ENCODE measurements around the gene TACC2.
A peak's percentile ranks its signal among the peaks of the same experiment; 100 is the strongest.

TACC2 gene

DNA sequence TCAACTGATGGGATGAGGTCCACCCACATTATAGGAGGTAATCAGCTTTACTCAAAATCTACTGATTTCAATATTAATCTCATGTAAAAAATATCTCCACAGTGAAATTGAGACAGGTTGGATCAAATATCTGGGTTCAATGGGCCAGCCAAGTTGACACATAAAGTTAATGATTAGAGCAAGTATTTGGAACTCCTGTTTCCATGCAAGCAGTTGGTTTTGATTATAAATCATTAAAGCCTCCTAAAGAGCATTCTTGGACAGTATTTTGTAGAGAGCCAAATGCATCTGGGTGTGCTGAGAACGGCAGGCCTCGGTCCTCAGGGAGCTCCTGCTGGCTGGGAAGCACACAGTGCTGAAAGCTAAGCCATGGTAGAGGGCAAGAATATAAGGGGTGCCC, 155.2 kb downstream of the TACC2 start:
- DNase-seq (ENCODE audit: low spot score), result no peak

DNA sequence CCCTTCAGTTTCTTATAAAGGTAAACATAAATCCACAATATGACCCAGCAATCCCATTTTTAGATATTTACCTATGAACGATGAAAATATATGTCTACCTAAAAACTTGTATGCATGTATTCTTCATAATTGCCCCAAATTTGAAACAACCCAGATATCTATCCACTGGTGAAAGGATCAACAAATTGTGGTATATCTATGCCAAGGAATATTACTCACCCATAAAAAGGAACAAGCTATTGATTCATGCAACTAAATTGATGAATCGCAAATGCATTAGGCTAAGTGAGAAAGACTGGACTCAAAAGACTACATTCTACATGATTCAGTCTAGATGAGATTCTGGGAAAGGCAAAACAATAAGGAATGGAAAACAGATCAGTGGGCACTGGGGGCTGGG, 156.2 kb downstream of the TACC2 start:
- DNase-seq (ENCODE audit: low spot score), result no peak

DNA sequence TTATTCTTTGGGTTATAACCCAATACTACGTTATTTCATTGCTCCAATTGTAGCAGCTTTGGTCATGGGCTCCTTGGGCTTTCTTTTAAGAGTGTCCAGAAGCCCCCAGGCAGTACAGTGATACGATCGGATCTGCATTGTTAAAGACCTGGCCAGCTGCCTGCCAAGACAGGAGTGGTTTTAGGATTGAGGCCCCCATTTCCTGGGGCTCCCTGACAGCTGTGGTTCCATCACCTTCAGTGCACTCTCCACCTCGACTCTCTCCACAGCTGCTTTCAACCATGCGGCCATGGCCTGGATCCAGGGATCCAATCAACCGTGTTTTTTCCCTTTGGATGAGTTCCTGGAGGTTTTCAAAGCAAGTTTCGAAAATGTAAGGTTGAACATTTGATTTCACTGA, 158.7 kb downstream of the TACC2 start:
- DNase-seq (ENCODE audit: low spot score), result no peak

DNA sequence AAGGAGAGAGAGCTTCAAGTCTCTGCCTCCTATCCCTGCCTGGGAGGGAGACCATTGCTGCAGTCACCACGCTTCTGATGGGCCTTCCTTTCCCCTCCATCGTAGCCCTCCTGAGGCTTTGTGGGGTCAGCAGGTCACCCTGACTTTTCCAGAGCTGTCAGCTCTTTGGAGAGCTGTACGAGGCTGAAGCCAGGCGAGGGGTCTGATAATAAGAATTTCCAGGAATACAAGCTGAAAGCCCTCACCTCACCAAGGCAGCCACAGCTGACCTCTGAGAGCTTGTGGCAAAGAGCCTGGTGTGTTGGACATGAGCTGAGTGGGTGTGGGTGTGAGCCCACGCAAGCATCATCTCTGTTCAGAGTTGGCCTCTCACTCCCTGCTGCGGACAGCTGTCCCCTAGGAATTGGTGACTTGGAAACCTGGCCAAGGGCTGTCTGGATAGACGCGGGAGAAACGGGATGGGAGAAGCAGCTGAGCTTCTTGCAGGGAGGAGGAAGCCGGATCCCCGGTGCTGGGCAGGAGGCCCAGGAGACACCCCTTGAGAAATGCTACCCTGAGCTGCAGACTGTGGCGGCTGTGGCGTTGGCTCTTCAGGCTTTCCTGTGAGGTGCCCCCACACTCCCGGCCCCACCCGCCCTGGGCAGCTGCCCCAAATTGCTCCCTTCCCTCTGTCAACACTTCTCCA, 160.1 kb downstream of the TACC2 start:
- no peak for DNase-seq (ENCODE audit: low spot score)

DNA sequence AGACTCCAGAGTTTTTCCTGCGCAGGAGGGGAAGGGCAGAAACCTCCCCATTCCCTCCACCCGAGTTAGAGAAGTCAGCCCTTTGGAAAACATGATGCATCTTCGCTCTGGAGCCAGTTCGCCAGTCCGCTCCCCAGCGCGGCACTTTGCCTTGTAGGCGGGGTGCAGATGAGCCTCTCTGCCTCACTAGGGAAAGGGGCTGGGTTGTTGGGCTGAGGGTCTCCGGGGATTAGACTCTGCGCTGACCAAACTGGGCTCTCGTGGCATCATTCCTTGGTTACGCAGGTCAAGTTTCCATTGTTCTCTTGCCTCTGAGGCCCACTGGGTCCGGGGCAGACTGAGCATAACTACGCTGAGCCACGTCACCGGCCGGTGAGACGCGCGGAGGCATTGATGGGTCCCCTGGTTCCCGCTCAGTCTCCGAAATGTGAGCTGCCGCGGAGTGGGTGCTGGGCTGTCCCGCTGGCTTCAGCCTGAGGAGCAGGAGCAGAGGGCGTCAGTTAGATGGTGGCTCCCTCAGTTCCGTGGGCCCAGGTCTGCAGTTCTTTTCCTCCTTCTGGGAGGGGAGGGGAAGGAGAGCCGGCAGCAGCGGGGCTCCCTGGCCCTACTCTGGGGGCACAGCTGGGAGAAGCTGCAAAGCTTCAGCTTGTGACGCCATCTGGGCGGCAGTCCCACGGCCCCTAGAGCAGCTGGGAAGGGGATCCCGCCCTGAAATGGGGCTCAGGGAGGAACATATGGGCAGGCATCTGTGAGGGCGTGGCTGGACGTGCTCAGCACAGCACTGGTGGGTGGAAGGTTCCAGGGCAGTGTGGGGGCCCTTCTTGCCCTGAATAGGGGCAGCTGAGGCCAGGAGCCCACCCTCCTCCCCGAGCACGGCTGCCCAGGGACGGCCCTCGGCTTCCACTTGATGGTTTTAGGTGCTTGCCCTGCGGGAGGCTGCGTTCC, 160.9 kb downstream of the TACC2 start:
- no peak for DNase-seq (ENCODE audit: low spot score)

DNA sequence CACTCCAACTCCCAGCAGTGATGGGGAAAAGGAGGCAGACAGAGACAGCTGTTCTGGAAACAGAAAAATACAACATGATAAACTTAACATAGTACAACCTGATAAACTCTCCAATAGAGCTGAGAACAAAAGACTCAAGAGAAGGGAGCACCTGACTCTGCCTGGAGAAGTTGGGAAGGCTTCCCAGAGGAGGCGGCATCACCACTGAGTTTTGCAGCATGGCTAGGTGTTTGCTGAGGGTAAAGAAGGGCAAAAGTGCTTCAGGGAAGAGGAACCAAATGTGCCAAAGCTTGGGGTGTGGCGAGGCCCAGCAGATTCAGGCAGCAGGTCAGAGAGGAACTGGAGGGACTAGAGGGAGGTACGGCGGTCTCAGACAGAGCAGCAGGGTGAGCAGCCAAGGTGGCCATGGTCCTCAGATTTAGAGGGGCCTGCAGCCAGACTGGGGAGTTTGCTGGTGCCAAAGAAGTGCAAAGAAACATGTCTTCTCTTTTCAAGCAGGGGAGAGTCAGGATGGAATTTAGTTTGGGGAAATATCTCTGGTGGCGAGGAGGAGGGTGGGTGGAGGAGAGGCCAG, 162.2 kb downstream of the TACC2 start:
- DNase-seq (ENCODE audit: low spot score), result no peak

DNA sequence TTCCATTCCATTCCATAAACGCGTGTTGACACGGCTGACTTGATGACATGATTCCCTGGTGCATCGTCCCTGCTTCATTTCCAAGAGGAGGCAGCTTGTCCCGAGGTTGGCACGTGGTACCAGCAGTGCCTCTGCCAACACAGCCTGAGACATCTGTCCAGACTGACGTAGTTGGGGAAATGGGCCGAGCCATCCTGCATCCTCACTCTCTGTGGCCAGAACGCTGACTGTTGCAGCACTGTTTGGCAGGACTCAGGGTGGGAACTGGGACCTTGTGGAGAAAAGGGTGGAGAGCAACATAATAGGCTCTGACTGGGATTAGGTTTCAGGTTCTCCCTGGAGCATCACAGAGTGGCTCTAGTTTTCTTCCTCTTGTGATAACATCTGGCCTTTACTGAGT, 163.6 kb downstream of the TACC2 start:
- no peak for DNase-seq (ENCODE audit: low spot score)

DNA sequence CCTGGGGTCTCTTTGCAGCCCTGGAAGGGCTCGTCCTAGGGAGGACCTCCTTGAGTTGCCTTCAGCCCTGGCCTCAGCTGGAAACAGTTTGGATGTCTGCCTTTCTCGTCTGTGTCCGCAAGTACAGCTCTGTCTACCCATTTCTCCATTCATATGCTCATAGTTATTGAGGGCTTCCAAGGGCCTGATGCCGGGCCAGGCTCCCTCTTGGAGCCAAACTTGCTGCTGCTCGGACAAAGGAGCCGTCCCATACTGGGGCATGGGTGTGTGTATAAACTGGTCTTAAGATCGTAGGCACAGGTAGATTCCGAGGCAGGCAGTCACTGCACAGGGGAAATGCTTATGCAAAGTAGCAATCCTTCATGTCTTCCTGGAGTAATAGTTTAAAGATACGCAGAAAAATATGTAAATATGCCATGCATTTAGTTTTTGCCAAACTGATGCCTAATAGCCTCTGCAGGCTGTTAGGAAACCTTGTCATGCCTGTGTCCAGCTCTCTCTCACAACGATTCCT, 165.1 kb downstream of the TACC2 start:
- no peak for DNase-seq (ENCODE audit: low spot score)

DNA sequence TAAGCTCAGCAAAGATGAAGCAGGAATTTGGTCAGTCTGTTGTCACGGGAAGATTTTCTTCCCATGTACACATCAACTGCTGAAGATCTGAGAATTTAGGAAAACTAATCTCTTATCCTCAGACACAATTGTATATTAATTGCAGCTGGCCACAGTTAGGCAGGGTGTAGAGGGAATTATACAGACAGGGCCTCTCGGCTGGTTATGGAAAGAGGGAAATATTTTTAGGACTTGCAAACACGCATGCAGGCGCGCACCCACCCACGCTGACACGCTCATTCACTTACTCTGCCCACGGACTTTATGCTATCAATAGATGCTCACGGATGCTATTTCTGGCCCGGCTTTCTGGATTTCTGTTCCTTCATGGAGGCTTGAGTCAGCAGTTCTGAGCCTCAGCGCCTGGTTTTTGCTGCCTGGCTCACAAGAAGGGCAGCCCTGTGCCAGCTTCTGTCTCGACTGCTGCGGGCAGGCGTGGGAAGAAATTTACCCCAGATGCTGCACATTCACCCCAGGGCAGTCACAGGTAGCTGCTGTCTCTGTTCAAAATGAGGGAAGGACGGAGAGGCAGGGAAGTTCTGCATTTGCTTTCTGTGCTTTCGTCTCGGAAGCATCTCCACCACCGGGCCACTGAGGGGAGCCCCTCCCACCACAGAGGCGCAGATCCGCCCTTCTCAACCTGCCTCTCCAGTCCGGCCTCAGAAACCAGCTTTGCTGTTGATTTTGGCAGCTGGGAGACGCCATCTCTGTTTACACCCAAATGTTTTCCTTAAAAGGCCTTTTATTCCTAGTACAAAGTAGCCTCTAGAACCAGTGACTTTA, 165.8 kb downstream of the TACC2 start:
- no peak for DNase-seq (ENCODE audit: low spot score)

DNA sequence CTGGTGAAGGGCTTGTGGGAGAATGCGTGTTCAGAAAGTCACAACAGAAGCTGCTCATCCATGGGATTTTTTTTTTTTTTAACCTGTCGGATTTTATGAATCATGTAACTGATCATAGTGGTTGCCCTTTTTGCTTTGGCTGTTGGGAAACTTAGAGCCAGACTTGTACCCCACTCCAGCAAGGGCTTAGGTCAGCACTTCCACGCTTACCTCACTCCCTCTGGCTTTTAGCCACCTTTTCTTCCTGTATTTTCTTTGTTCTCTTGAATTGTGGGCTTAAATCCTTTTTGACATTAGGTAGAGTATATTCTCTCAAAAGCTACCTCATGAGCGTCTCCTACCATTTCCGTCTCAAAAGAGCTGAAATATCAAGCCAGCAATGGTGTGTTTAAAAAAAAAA, 168.5 kb downstream of the TACC2 start:
- no peak for DNase-seq (ENCODE audit: low spot score)

DNA sequence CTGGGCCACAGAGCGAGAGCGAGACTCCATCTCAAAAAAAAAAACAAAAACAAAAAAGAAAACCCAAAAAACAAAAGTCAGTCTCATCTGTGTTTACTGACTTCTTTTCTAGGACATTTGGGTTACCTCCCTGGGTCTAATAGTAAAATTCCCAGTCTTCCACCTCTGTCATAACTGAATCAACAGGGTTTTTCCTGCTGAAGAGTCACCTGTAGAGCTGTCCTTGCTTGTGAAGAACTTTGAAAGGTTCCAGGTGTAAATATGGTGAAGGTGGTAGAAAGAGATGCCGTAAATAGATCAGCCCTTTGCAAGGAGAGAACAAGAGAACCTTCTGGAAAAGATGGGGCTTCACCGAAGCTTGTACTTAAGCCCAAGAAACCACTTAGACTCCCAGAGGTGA, 169.4 kb downstream of the TACC2 start:
- no peak for DNase-seq (ENCODE audit: low spot score)

DNA sequence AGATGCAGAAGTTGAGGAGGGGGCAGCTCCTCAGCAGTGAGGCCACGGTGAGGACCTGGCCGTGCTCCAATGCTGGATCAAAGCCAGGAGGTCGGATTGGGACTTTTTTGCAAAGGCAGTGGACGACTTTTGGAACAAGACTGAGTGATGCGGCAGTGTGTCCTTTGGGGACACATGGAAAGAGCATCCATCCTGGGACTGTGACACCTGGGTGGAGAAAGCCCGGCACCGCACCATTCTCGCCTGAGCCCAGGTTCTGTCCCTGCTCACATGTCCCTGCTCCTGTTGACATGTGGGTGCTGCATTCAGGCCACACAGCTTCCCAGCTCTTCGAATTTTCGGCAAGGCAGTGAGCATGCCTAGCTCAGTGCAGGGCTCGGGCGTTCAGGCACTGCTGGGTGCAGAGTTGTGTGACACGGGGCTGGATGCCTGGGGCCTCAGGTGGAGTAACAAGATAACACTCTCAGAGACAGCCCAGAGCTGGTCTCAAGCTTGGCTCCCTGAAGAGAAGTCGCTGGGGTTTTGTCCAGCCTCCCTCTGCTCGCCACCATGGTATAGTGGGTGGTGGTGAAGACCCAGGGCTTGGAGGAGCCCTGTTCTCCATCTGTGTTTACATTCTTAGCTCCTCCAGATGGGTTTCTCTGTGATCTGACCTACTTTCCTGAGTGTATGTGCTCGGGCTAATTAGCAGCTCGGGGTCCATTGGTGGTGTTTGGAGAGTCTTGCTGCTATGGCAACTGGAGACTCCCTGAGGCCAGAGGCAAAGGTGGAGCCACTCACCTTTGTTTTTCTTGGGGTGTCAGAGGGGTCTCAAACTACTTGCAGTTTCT, 170.4 kb downstream of the TACC2 start:
- no peak for DNase-seq (ENCODE audit: low spot score)

DNA sequence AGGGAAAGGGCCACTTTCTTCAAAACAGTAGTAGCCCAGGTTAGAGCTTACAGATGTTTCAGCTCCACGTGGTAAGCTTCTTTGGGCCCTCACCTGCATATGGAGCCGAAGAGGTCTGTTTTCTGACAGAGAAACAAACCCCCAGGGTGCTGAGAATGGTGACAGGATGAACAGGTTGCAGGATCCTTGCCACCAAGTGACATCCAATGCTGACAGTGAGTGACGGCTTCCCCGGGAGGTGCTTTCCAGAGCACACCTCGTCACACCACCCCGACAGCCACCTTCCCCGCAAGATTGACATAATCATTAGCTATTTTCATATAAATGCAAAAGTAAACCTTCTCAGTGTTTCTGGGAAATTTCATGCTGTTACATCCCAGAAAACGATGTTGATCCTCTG, 172.8 kb downstream of the TACC2 start:
- no peak for DNase-seq (ENCODE audit: low spot score)

DNA sequence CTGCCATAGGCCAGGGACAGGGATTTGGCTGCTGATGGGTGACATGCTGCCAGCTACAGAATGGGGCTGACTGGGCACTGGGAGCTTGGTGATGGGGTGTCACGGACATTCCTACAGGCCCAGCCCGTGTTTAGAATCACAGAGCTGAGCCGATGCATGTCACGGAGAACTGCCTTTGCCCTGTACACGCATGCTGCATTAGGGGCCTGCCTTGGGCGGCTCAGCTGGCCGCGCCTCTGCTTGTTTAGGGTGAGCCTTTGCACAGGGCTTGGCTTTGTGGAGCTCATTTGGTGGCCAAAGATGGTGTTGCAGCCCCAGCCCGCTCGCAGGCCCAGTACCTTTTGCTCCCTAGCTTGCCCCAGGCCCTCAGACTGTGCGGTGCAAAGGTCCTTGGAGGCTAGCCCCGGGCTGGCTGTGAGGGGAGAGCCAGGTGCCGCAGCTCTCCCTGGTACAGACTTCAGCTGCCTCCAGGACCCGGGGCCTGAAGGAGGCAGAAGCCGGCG, 173.8 kb downstream of the TACC2 start:
- DNase-seq (ENCODE audit: low spot score), result no peak

DNA sequence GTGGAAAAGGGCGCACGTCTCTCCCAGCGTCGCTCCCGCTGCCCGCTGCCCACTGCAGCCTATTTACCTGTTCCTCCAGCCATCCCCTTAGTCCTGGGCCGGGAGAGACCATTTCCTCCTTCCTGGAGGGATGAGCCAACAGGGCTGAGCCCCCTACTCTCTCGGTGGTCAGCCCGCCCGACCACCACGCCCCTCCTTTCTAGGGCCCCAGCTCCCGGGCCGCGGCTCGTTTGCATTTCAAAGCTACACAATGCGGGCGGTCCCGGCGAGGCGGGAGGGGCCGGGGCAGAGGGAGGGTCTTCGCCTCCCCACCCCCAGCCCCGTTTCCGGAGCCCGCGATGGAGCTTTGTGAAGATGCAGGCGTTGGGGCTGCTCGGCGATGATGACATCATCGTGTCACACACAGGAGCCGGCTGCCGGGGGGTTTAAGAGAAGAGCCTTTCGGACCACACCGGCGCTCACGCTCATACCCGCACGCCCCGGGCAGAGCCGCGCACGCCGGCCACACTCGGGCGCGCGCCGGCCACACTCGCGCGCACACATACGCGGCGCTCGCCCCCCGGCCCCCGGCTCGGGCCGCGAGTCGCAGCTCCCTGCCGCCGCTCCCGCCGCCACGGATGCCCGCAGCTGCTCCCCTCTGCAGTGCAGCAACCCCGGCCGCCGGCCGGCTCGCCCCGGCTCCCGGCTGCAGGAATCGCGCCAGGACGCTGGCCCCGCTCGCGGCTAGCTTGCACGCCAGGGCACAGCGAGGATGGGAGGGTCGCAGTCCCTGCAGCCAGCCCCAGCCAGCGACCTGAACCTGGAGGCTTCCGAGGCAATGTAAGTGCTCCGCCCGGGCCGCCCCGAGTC, 174.4 kb downstream of the TACC2 start:
- peak; percentile 95 for DNase-seq (ENCODE audit: low spot score)

DNA sequence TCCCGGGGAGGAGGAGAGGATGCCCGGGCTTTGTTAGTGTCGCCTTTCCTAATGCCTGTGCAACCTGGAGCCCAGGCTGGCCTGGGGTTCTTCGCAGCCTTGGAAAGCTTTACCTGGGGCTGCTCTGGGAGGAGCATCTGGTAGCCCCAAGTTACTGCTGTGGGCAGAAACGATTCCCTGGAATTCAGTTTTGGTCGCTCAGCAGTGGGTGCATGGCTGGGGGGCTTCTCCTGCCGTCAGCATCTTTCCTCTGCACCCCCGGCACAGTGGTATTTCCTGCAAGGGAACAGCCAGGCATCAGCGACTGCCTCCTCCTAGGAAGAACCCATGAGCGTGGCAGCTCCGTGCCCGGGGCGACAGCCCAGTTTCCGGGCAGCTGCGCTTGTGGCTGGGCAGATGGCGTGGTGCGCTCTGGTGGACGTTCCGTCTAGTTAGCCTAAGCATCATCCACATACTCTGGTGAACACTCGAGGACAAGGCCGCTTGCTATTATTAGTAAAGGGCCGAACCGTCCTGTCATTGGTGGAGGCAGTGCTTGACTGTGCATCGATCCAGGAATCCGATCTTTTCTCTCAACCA, 175.1 kb downstream of the TACC2 start:
- DNase-seq (ENCODE audit: low spot score), result peak; percentile 73

DNA sequence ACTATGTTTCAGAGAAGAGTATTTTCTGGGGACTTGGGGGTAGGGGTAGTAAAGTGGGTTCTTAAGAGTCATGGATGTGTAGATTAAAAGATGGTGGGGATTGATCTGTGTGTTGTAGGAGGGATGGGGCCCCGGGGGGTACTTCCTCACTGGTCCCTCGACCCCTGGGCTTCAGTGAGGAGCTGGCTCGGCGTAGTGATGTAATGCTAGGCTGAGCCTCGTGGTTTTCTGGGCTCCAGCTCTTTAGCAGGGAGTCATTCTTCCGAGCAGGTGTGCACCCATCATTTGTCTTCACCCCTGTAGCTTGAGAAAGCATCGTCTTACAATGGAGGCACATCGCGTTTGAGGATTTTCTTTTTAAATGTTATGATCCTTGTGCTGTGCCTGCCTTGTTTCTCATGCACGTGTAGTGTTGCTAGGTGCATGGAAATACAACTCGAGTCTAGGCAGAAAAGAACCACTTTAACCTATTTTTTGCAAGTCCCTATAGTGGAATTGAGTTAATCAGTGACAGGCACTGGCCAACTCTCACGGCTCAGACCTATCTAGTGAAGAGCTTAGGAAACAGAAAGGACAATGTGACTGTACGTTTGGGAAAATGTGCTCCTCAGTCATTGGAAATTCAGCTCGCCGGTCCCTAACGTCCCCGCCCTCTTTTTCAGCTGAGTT, 176.0 kb downstream of the TACC2 start:
- no peak for DNase-seq (ENCODE audit: low spot score)

DNA sequence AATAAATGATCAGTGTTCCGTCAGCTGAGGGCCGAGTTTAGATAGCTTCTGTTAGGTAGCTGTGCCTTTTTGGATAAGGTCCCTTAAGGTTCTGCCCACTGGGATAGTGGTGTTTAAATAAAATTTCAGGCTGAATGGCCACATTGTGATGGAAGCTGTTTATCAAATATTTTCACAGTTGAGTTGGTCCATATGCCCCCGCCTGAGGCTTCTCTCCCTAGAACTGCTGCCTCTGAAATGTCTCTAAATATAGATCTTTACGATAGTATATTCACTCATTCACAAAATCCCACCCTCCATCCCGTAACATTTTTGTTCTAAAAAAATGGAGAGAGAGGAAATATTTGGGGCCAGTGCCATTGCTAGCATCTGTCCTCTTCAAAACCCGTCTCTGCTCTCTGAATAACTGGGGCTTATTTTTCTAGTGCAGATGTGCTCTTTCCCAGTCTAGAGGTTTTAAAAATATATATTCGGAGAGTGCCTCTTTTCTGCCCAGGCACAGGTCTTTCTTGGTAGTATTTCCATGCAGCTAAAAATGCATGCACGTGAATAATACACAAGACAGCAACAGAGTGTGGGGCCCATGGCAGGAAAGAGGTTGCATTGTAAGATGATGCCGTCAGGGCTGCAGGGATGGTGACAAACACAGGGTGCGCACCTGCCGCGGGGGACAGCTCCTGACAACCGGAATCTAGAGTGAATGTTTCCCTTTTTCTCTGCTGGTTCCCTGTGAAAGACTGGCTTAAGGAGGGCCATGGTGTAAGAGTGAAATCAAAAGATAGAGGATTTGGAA, 176.7 kb downstream of the TACC2 start:
- DNase-seq (ENCODE audit: low spot score), result no peak

Measured in ecto neural progenitor cell (in vitro differentiated cells).